HepG2 (cell line): ENCODE data around the gene KCNQ2. TPM values are rescaled to one million over a fixed set of nuclear protein-coding genes. Genes with fewer than 3 reads are reported as not detected.

Experiments
- ATAC-seq: fragments of 200-7000 bp; cut with Tn5 transposase; 3 replicates; pipeline ENCODE4 v1.9.1; 2020; ENCODE audit warnings: mild to moderate bottlenecking, moderate library complexity
- BruUV-seq: library from RNA; stranded (reverse); fragments of 400-500 nt; replicated peaks from 2 replicates; lab custom pipeline; 2021; lab: Mats Ljungman, UMichigan
- CTCF ChIA-PET: fragments of 300-600 bp; formaldehyde crosslinking; extraction: SDS; loops from one replicate; lab custom pipeline; 2021; ENCODE audit warnings: low total read pairs, inconsistent platforms, low intra/inter-chr PET ratio; lab: Yijun Ruan, JAX
- POLR2A ChIA-PET: fragments of 350-600 bp; sonication (Branson Sonifier 250); formaldehyde crosslinking; loops from one replicate; lab custom pipeline; 2020; ENCODE audit warnings: antibody characterized with exemption, inconsistent platforms; lab: Yijun Ruan, JAX
- DNase-seq: peaks from one replicate; pipeline ENCODE4 v3.0.0-alpha.2; 2015; ENCODE audit warnings: low spot score
- FAIRE-seq: peaks from 3 replicates; lab custom pipeline; 2011; peaks lifted over from hg19 to GRCh38; lab: Jason Lieb, UNC
- H2AFZ ChIP-seq: one replicate; pipeline ENCODE4 v1.6.1; 2011; ENCODE audit warnings: low read length, inconsistent platforms
- H3K27ac ChIP-seq: fragments of 300-600 bp; 3 replicates; pipeline ENCODE4 v1.8.0; 2011; ENCODE audit warnings: mixed run types, mild to moderate bottlenecking, mixed read lengths, low read length, inconsistent platforms; ENCODE audit not compliant: insufficient read depth; ENCODE audit errors: extremely low read length
- H3K27me3 ChIP-seq, 2 experiments: fragments of 200-600 bp in 1 of 2; 2 replicates in 1 of 2; 3 replicates in 1 of 2; pipeline versions ENCODE4 v1.6.0 to v1.8.0; 2011; ENCODE audit warnings: low read length in 2 of 2, mild to moderate bottlenecking in 2 of 2, moderate library complexity in 2 of 2, inconsistent platforms in 1 of 2; ENCODE audit not compliant: insufficient read depth in 2 of 2, control insufficient read depth in 1 of 2
- H3K36me3 ChIP-seq, 2 experiments: fragments of 200-600 bp in 1 of 2; replicated peaks in 1 of 2; 2 replicates in 1 of 2; 3 replicates in 1 of 2; pipeline versions ENCODE4 v1.5.1 to v1.8.0; 2011; ENCODE audit warnings: low read length in 2 of 2, inconsistent platforms in 1 of 2; ENCODE audit not compliant: insufficient read depth in 2 of 2, control insufficient read depth in 1 of 2
- H3K4me1 ChIP-seq: 2 replicates; pipeline ENCODE4 v1.5.1; 2012; ENCODE audit warnings: low read length, inconsistent platforms; ENCODE audit not compliant: insufficient read depth
- H3K4me2 ChIP-seq: 2 replicates; pipeline ENCODE4 v1.6.0; 2011; ENCODE audit warnings: low read depth, low read length, inconsistent platforms
- H3K4me3 ChIP-seq, 3 experiments: fragments of 200-600 bp in 1 of 3; sonication (generic), shearing (Covaris generic) in 1 of 3; replicated peaks in 1 of 3; 2 replicates each; pipeline ENCODE4 v1.5.1; 2011 to 2016; ENCODE audit warnings: low read length in 3 of 3, inconsistent platforms in 2 of 3, low read depth in 2 of 3, mild to moderate bottlenecking in 2 of 3, control low read depth in 1 of 3, mixed read lengths in 1 of 3; ENCODE audit not compliant: insufficient read depth in 1 of 3
- H3K79me2 ChIP-seq: one replicate; pipeline ENCODE4 v1.6.1; 2011; ENCODE audit warnings: low read length, inconsistent platforms; ENCODE audit not compliant: insufficient read depth
- H3K9ac ChIP-seq: 2 replicates; pipeline ENCODE4 v1.6.0; 2011; ENCODE audit warnings: mild to moderate bottlenecking, low read depth, low read length, inconsistent platforms; ENCODE audit not compliant: insufficient read depth
- H3K9me3 ChIP-seq: 2 replicates; pipeline ENCODE4 v1.5.1; 2012; ENCODE audit warnings: mild to moderate bottlenecking, low read length
- H4K20me1 ChIP-seq: 2 replicates; pipeline ENCODE4 v1.6.0; 2011; ENCODE audit warnings: inconsistent platforms, mild to moderate bottlenecking, low read length, moderate library complexity; ENCODE audit not compliant: insufficient read depth
- ATF7-NPFF ChIP-seq: sonication (generic); formaldehyde crosslinking; IDR thresholded peaks from 2 replicates; pipeline ENCODE4 v1.8.1; 2023; ENCODE audit warnings: mild to moderate bottlenecking, low read depth, missing genetic modification reagents, moderate library complexity
- EZH2 ChIP-seq: conservative IDR thresholded peaks from 2 replicates; pipeline ENCODE4 v1.6.1; 2012; ENCODE audit warnings: mild to moderate bottlenecking, low read depth, low read length, moderate library complexity
- HNRNPK ChIP-seq: fragments of 200-400 bp; formaldehyde crosslinking; IDR thresholded peaks from 2 replicates; pipeline ENCODE4 v1.6.1; 2018; ENCODE audit warnings: low read length, low read depth, moderate library complexity, mild to moderate bottlenecking; ENCODE audit not compliant: poor library complexity, severe bottlenecking
- PCBP1 ChIP-seq: fragments of 200-400 bp; formaldehyde crosslinking; IDR thresholded peaks from 2 replicates; pipeline ENCODE4 v1.6.1; 2017; ENCODE audit warnings: mild to moderate bottlenecking, low read depth, low read length, borderline replicate concordance
- ZNF552 ChIP-seq: sonication (generic); formaldehyde crosslinking; IDR thresholded peaks from 2 replicates; pipeline ENCODE4 v1.9.0; 2022; ENCODE audit warnings: missing genetic modification reagents, mild to moderate bottlenecking, borderline replicate concordance
- ZNF589 ChIP-seq: sonication (generic); formaldehyde crosslinking; conservative IDR thresholded peaks from 2 replicates; pipeline ENCODE4 v1.8.0; 2022; ENCODE audit warnings: mild to moderate bottlenecking, moderate library complexity, missing genetic modification reagents
- whole genome bisulfite sequencing: methylation state at CpG from one replicate; pipeline ENCODE4 v1.1.6; 2017; ENCODE audit warnings: low lambda C conversion rate; 5-methylcytosine and 5-hydroxymethylcytosine counted together
- in situ Hi-C: cut with HindIII; loops from 2 replicates; pipeline ENCODE4 v1.10.0; 2017; ENCODE audit warnings: low pct_unique_long_range_greater_than_20kb; ENCODE audit not compliant: extremely low pct_ligation_motif_present
- intact Hi-C: fragments of 100-400 bp; cut with micrococcal nuclease; formaldehyde crosslinking; loops from one replicate; pipeline ENCODE4 v1.10.0; 2022; ENCODE audit not compliant: unreplicated experiment
- polyA plus RNA-seq, 8 experiments: library from polyadenylated mRNA; depleted of rRNA in 3 of 8; stranded (reverse) in 7 of 8; unstranded in 1 of 8; fragments of >200 nt; fragmentation: Illumina TruSeq in 4 of 8; extraction: Trizol in 4 of 8; gene quantifications; 2 replicates each; pipeline versions ENCODE4 v1.2.1 to v1.2.3, GENCODE V29; 2011 to 2016; ENCODE audit warnings: low read depth in 4 of 8, missing spikeins in 1 of 8, mixed read lengths in 1 of 8; ENCODE audit not compliant: insufficient read depth in 1 of 8
- total RNA-seq, 5 experiments: library from RNA; depleted of rRNA; stranded (reverse); fragments of >200 nt; fragmentation: Illumina TruSeq; extraction: Trizol; gene quantifications; 2 replicates each; pipeline ENCODE4 v1.2.3, GENCODE V29; 2016; ENCODE audit warnings: low read depth in 1 of 5

The KCNQ2 gene
- total and polyA plus RNA-seq, 2 of the 13 experiments (the other 11 are each of a cell fraction or from before 2014, with no cell fraction given): not detected

DNA sequence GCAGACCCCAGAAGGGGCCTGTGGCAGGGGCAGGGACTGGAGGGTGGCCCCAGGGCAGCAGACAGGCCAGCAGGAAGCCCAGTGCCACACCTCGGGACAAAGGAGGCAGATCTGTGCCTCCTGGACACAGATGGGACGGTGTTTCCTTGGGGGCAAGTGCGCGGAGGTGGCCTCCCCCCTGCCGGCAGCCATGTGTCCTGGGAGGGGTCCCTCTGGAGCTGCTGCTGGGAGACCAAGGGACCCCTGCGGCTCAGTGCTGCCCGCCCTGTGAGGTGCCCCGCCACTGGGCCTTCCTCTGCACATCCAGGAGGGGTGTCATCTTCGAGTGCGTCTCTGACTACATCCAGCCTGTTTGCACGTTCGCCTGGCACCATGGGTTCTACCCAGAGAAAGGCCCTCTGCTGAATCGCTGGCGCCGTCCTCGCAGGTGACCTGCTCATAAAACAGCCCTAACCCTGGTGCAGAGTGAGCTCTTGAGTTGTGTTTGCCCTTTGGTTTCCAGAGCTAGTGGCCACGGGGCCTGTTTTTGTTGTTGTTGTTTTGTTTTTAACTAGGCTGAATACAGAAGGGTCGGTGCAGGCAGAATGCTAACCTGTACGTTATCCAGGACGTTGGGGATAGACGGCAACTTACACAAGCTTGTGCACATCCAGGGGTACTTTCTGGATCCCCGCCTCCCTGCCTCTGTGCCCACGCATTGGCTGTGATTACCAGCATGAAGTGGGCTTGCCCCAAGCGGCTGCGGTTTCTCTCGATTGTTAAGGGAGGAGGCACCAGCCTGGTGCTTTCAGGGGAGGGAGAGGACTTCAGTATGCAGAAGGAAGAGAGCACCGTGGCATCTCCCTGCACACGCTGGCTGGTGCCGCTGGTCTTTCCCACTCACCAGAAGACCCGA, 1.3 kb upstream of the KCNQ2 start:
- Histone ChIP-seq H3K36me3 (no peaks in the 10 kb centered on the region), H3K79me2 (no peaks in the 10 kb centered on the region), H3K4me2 (no peak overlapping the region), H3K9me3 (no peaks in the 10 kb centered on the region), H3K4me3 (no peak overlapping the region), H4K20me1 (peaks cover 3% of the 10 kb centered on the region; the same call in 1 of the 2 replicates), H3K27me3 (peaks cover 35 to 86% of the 10 kb centered on the region in 2 experiments), H2AFZ (no peak overlapping the region), H3K4me1 (no peaks in the 10 kb centered on the region), H3K9ac (no peak overlapping the region)
- intact Hi-C loops (no loop called here), in situ Hi-C loops (no loop called here)
- POLR2A ChIA-PET: interaction anchor here (0.6 kb wide), 1 partner anchor 46 kb away, joined by 3 read pairs; no protein-coding TSS in a partner anchor
- FAIRE-seq: no peak
- DNase-seq: no peak
- CTCF ChIA-PET: no interaction called here
- 9% methylated on average over 25 of the region's 30 CpGs for WGBS
- BruUV-seq: no TSS peak
- TF ChIP-seq EZH2 (0 out of 2 replicates have a peak, but pooled peaks have one; percentile 1), ATF7-NPFF (no peak)
- TF ChIP-seq, all 625 proteins: peak for 1
- no peak for ATAC-seq
- no peak overlapping the region for H3K27ac ChIP-seq

DNA sequence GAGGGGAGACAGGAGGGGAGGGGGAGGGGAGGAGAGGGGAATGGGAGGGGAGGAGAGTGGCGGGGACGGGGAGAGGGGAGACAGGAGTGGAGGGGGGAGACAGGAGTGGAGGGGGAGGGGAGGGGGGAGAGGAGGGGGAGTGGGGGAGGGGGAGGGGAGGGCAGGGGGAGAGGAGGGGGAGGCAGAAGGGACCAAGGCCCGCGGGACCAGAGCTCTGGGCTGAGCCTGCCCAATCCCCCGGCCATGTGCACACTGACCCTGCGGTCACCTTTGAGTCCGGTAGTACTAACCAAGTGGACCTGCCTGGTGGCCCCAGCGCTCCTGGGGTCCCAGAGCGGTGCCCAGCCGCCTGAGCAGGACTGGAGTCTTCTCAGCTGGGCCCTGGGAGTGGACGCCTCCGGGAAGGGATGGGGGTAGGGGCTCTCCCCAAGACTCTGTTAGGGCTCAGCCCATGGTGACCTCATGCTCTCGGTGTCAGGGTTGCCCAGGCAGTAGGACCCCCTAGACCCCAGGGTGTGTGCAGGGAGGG, 471 bp upstream of the KCNQ2 start:
- DNase-seq (no peak), ATAC-seq (no peak), FAIRE-seq (no peak)
- POLR2A ChIA-PET: no interaction called here
- Histone ChIP-seq H3K9ac (no peak overlapping the region), H3K9me3 (no peaks in the 10 kb centered on the region), H3K27me3 (peaks cover 40 to 86% of the 10 kb centered on the region in 2 experiments), H3K4me1 (no peaks in the 10 kb centered on the region), H3K79me2 (no peaks in the 10 kb centered on the region), H3K4me2 (no peak overlapping the region)
- WGBS: 41% methylated on average over 10 of the region's 13 CpGs
- TF ChIP-seq ZNF552 (CRISPR knock-in tag): no peak
- TF ChIP-seq HNRNPK: peak; percentile 94
- TF ChIP-seq PCBP1: peak; percentile 97; the same call in 1 of the 2 replicates
- TF ChIP-seq ZNF589 (CRISPR knock-in tag): no peak
- TF ChIP-seq, all 625 proteins: peak for 2
- CTCF ChIA-PET: no interaction called here
- no peak overlapping the region for H2AFZ ChIP-seq
- H4K20me1 ChIP-seq: peaks cover 6% of the 10 kb centered on the region; the same call in 1 of the 2 replicates
- in situ Hi-C loops (no loop called here), intact Hi-C loops (no loop called here)
- BruUV-seq: no TSS peak
- no peak overlapping the region for H3K4me3 ChIP-seq
- H3K27ac ChIP-seq: no peak overlapping the region
- H3K36me3 ChIP-seq: no peaks in the 10 kb centered on the region
